Neural cell (in vitro differentiated cells): ENCODE measurements around the gene NDC1. TPM values are rescaled to one million over a fixed set of nuclear protein-coding genes. Genes with fewer than 3 reads are reported as not detected.
"Not testable (repeated sequence)": the region's sequence is repeated elsewhere in the genome, so short reads cannot be mapped to it uniquely, and the experiment has no call there.

Source experiments
- H2AFZ ChIP-seq: fragments of 200-600, 300-800 bp; sonication (generic), shearing (Covaris generic); 2 replicates; pipeline ENCODE4 v1.6.0; 2014; ENCODE audit warnings: low read depth, mild to moderate bottlenecking, antibody characterized with exemption, low read length, moderate library complexity
- H3F3A ChIP-seq: fragments of 200-600 bp; shearing (Covaris generic); 2 replicates; pipeline ENCODE4 v1.6.1; 2016; ENCODE audit warnings: mild to moderate bottlenecking, moderate library complexity, mixed read lengths, antibody characterized with exemption, low read length; ENCODE audit not compliant: insufficient read depth, poor library complexity, severe bottlenecking
- H3K27ac ChIP-seq: fragments of 200-600, 300-800 bp; sonication (generic), shearing (Covaris generic); 2 replicates; pipeline ENCODE4 v1.5.1; 2014; ENCODE audit warnings: mild to moderate bottlenecking, low read length, moderate library complexity
- H3K27me3 ChIP-seq: fragments of 300-800, 200-600 bp; sonication (generic), shearing (Covaris generic); 2 replicates; pipeline ENCODE4 v1.6.0; 2014; ENCODE audit warnings: mild to moderate bottlenecking, low read depth, low read length, moderate library complexity; ENCODE audit not compliant: insufficient read depth
- H3K36me3 ChIP-seq: fragments of 300-800, 200-600 bp; sonication (generic), shearing (Covaris generic); 2 replicates; pipeline ENCODE4 v1.5.1; 2014; ENCODE audit warnings: mild to moderate bottlenecking, antibody characterized with exemption, low read length, moderate library complexity; ENCODE audit not compliant: insufficient read depth
- H3K4me2 ChIP-seq: fragments of 300-800, 200-600 bp; sonication (generic), shearing (Covaris generic); 2 replicates; pipeline ENCODE4 v1.6.0; 2014; ENCODE audit warnings: mild to moderate bottlenecking, low read length
- H3K4me3 ChIP-seq: fragments of 300-800, 200-600 bp; sonication (generic), shearing (Covaris generic); 2 replicates; pipeline ENCODE4 v1.5.1; 2014; ENCODE audit warnings: mild to moderate bottlenecking, low read length, moderate library complexity
- H3K79me2 ChIP-seq: fragments of 200-600 bp; shearing (Covaris generic); replicated peaks from 2 replicates; pipeline ENCODE4 v1.6.0; 2014; ENCODE audit warnings: mild to moderate bottlenecking, low read length, moderate library complexity; ENCODE audit not compliant: insufficient read depth
- H3K9ac ChIP-seq: fragments of 300-800, 200-600 bp; sonication (generic), shearing (Covaris generic); 2 replicates; pipeline ENCODE4 v1.6.1; 2016; ENCODE audit warnings: mild to moderate bottlenecking, low read length, mixed read lengths
- H3K9me2 ChIP-seq: fragments of 200-600 bp; shearing (Covaris generic); 2 replicates; pipeline ENCODE4 v1.6.1; 2016; ENCODE audit warnings: mild to moderate bottlenecking, low read length, mixed read lengths; ENCODE audit not compliant: insufficient read depth
- H3K9me3 ChIP-seq: fragments of 200-600, 300-800 bp; sonication (generic), shearing (Covaris generic); 2 replicates; pipeline ENCODE4 v1.6.1; 2016; ENCODE audit warnings: mild to moderate bottlenecking, mixed run types, low read length, moderate library complexity, mixed read lengths
- H4K20me1 ChIP-seq: fragments of 200-600 bp; shearing (Covaris generic); 2 replicates; pipeline ENCODE4 v1.6.1; 2016; ENCODE audit warnings: mild to moderate bottlenecking, mixed run types; ENCODE audit not compliant: insufficient read depth
- EP300 ChIP-seq: fragments of 450-650 bp; conservative IDR thresholded peaks from 2 replicates; pipeline ENCODE4 v1.6.1; 2014; ENCODE audit warnings: antibody characterized with exemption, mild to moderate bottlenecking, moderate library complexity; ENCODE audit not compliant: poor library complexity, severe bottlenecking
- EZH2 ChIP-seq: fragments of 200-600, 300-800 bp; shearing (Covaris generic), sonication (generic); IDR thresholded peaks from 2 replicates; pipeline ENCODE4 v1.6.1; 2014; ENCODE audit warnings: antibody characterized with exemption, low read length, borderline replicate concordance, mild to moderate bottlenecking; ENCODE audit not compliant: insufficient read depth, poor library complexity, severe bottlenecking
- MXI1 ChIP-seq: fragments of 450-650 bp; conservative IDR thresholded peaks from 2 replicates; pipeline ENCODE4 v1.6.1; 2014; ENCODE audit warnings: antibody characterized with exemption, mild to moderate bottlenecking; ENCODE audit not compliant: poor library complexity, severe bottlenecking
- POLR2AphosphoS5 ChIP-seq: IDR thresholded peaks from 2 replicates; pipeline ENCODE4 v1.6.1; 2012
- RAD21 ChIP-seq: fragments of 450-650 bp; conservative IDR thresholded peaks from 2 replicates; pipeline ENCODE4 v1.6.1; 2014; ENCODE audit warnings: antibody characterized with exemption, mild to moderate bottlenecking, moderate library complexity
- SMC3 ChIP-seq: fragments of 450-650 bp; conservative IDR thresholded peaks from 2 replicates; pipeline ENCODE4 v1.6.1; 2014; ENCODE audit warnings: antibody characterized with exemption, mild to moderate bottlenecking, moderate library complexity; ENCODE audit not compliant: poor library complexity
- TAF1 ChIP-seq: IDR thresholded peaks from 2 replicates; pipeline ENCODE4 v1.6.1; 2012; ENCODE audit warnings: low read depth
- polyA plus RNA-seq: library from polyadenylated mRNA; depleted of rRNA; stranded (reverse); fragments of >200 nt; gene quantifications from 2 replicates; pipeline ENCODE4 v1.2.3, GENCODE V29; 2014
- TF ChIP-seq, protein P1 (sequence below): fragments of 450-650 bp; IDR thresholded peaks from 2 replicates; pipeline ENCODE4 v1.5.1; 2014; ENCODE audit warnings: antibody characterized with exemption, mild to moderate bottlenecking, moderate library complexity; ENCODE audit not compliant: poor library complexity, severe bottlenecking
- TF ChIP-seq, protein P2 (sequence below): IDR thresholded peaks from 2 replicates; pipeline ENCODE4 v1.6.1; 2012; ENCODE audit warnings: borderline replicate concordance

The NDC1 gene
- polyA plus RNA-seq, 1 donor from 2014 or later = 18.0 TPM

DNA sequence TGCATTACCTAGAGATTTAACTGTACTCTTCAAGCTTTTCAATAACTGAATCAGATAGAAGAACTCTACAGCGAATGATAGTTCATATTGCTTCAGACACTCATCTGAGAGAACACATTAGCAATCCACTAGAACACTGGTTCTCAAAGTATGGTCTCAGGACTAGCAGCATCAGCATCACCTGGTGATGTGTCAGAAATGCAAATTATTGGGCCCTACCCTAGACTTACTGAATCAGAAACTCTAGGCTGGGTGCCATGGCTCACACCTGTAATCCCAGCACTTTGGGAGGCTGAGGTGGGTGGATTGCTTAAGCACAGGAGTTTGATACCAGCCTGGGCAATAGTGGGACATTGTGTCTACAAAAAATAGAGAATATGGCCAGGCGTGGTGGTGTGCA, 74.2 kb downstream of the NDC1 start:
- Histone ChIP-seq H4K20me1 (no peaks in the 10 kb centered on the region), H2AFZ (no peak overlapping the region), H3K9ac (no peak overlapping the region), H3K79me2 (no peaks in the 10 kb centered on the region), H3K4me2 (no peak overlapping the region), H3K36me3 (no peaks in the 10 kb centered on the region), H3K4me3 (no peak overlapping the region), H3F3A (no peaks in the 10 kb centered on the region), H3K9me2 (no peaks in the 10 kb centered on the region), H3K9me3 (no peaks in the 10 kb centered on the region), H3K27ac (no peak overlapping the region), H3K27me3 (no peaks in the 10 kb centered on the region)
- TF ChIP-seq RAD21 (no peak), POLR2AphosphoS5 (no peak), TAF1 (no peak), MXI1 (no peak), SMC3 (no peak), EZH2 (no peak), EP300 (no peak)
- TF ChIP-seq, protein P1, sequence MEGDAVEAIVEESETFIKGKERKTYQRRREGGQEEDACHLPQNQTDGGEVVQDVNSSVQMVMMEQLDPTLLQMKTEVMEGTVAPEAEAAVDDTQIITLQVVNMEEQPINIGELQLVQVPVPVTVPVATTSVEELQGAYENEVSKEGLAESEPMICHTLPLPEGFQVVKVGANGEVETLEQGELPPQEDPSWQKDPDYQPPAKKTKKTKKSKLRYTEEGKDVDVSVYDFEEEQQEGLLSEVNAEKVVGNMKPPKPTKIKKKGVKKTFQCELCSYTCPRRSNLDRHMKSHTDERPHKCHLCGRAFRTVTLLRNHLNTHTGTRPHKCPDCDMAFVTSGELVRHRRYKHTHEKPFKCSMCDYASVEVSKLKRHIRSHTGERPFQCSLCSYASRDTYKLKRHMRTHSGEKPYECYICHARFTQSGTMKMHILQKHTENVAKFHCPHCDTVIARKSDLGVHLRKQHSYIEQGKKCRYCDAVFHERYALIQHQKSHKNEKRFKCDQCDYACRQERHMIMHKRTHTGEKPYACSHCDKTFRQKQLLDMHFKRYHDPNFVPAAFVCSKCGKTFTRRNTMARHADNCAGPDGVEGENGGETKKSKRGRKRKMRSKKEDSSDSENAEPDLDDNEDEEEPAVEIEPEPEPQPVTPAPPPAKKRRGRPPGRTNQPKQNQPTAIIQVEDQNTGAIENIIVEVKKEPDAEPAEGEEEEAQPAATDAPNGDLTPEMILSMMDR = no peak
- TF ChIP-seq, protein P2, sequence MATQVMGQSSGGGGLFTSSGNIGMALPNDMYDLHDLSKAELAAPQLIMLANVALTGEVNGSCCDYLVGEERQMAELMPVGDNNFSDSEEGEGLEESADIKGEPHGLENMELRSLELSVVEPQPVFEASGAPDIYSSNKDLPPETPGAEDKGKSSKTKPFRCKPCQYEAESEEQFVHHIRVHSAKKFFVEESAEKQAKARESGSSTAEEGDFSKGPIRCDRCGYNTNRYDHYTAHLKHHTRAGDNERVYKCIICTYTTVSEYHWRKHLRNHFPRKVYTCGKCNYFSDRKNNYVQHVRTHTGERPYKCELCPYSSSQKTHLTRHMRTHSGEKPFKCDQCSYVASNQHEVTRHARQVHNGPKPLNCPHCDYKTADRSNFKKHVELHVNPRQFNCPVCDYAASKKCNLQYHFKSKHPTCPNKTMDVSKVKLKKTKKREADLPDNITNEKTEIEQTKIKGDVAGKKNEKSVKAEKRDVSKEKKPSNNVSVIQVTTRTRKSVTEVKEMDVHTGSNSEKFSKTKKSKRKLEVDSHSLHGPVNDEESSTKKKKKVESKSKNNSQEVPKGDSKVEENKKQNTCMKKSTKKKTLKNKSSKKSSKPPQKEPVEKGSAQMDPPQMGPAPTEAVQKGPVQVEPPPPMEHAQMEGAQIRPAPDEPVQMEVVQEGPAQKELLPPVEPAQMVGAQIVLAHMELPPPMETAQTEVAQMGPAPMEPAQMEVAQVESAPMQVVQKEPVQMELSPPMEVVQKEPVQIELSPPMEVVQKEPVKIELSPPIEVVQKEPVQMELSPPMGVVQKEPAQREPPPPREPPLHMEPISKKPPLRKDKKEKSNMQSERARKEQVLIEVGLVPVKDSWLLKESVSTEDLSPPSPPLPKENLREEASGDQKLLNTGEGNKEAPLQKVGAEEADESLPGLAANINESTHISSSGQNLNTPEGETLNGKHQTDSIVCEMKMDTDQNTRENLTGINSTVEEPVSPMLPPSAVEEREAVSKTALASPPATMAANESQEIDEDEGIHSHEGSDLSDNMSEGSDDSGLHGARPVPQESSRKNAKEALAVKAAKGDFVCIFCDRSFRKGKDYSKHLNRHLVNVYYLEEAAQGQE = no peak

DNA sequence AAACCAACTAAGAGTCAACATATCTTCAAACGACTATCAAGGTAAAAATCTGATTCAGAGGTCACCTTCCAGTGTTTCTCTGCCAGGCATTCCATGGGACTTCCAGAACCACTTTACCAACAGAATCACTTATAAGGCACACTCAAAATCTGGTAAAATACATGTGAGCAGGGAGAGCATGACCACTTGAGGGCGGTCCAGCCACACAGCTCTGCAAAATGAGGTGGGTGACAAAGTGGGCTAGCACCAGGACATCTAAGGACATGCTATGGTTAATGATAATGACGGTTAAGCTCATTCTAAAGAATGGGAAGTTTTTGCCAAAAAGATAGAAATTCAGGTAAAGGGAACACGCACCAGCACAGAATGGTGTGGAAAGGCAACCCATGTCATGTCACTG, 74.6 kb downstream of the NDC1 start:
- Histone ChIP-seq H2AFZ (no peak overlapping the region), H3K9ac (no peak overlapping the region), H3K27me3 (no peaks in the 10 kb centered on the region), H3K36me3 (no peaks in the 10 kb centered on the region), H3K9me2 (no peaks in the 10 kb centered on the region), H3K27ac (no peak overlapping the region), H3K79me2 (no peaks in the 10 kb centered on the region), H3K9me3 (no peaks in the 10 kb centered on the region), H3K4me2 (no peak overlapping the region), H4K20me1 (no peaks in the 10 kb centered on the region), H3K4me3 (no peak overlapping the region), H3F3A (no peaks in the 10 kb centered on the region)
- TF ChIP-seq POLR2AphosphoS5 (no peak), EP300 (no peak), EZH2 (no peak), MXI1 (no peak), SMC3 (no peak), TAF1 (no peak), RAD21 (no peak)
- TF ChIP-seq, protein P1 = no peak

DNA sequence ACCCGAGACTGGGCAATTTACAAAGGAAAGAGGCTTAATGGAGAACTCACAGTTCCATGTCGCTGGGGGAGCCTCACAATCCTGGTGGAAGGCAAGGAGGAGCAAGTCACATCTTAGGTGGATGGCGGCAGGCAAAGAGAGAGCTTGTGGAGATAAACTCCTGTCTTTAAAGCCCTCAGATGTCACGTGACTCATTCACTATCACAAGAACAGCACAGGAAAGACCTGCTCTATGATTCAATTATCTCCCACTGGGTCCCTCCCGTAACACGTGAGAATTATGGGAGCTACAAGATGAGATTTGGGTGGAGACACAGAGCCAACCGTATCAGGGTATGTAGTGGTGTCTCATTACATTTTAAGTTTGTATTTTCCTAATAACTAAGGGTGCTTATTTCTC, 77.6 kb downstream of the NDC1 start:
- not testable (repeated sequence) for H3K79me2 ChIP-seq, H2AFZ ChIP-seq, H4K20me1 ChIP-seq, H3K36me3 ChIP-seq, H3K9ac ChIP-seq, H3F3A ChIP-seq, H3K27ac ChIP-seq, H3K9me2 ChIP-seq, H3K9me3 ChIP-seq, H3K27me3 ChIP-seq, H3K4me2 ChIP-seq, H3K4me3 ChIP-seq
